Measurements from ENCODE around the gene PLAC1. TPM values are rescaled to one million over a fixed set of nuclear protein-coding genes. Genes with fewer than 3 reads are reported as not detected.

The PLAC1 gene
- polyA plus RNA-seq, 1 donor from 2014 or later: not detected

- Mint-ChIP-seq H3K36me3 (no peaks in the 10 kb centered on the region), H3K4me1 (no peaks in the 10 kb centered on the region), H3K27me3 (peaks cover 3% of the 10 kb centered on the region), H3K27ac (no peak overlapping the region), H3K9me3 (no peaks in the 10 kb centered on the region), H3K4me3 (no peak overlapping the region)
Measured at GRCh38 chrX:134626434-134626833, 31.8 kb downstream of the PLAC1 start.

DNA sequence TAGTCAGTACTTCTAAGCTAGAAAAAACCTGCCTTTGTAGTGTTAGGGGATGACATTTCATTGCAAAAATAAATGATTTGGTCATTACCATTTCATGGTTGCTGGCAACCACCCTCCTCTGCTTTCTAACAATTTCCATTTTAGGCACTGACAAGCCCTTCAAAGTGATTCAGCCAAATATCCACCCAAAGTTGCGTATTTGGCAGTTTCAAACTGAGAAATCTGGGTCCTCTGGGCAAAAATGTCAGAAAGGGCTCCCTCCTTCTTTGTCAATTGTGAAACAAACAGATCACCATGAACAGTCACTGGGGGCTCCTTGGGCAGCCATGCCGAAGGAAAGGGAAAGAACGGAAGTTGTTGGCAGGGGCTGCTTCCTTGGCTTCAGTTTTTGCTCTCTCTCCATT is 33.0 kb downstream of the PLAC1 start:
- H3K4me3 Mint-ChIP-seq: no peak overlapping the region
- H3K27ac Mint-ChIP-seq: no peak overlapping the region
- H3K9me3 Mint-ChIP-seq: no peaks in the 10 kb centered on the region
- H3K4me1 Mint-ChIP-seq: no peaks in the 10 kb centered on the region
- H3K36me3 Mint-ChIP-seq: no peaks in the 10 kb centered on the region
- H3K27me3 Mint-ChIP-seq: peaks cover 3% of the 10 kb centered on the region

DNA sequence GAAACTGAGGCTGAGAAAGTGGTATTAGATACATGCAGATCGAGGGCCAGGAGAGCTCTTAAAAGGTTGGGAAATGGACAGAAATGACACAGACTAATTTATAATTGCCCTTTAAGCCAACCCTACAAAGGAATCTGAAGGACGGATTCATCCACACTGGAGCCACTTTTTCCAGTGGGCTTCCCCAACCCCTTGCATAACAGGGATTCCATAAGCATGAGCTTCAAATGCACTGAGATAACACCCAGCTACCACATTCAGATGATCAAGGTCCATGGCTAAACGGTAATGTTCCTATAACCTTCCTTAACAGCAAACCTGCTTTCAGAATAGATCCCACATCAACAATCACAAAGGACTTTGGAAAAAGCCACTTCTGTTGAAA is 34.2 kb downstream of the PLAC1 start:
- no peaks in the 10 kb centered on the region for H3K36me3 Mint-ChIP-seq
- no peaks in the 10 kb centered on the region for H3K4me1 Mint-ChIP-seq
- H3K27me3 Mint-ChIP-seq: peaks cover 3% of the 10 kb centered on the region

DNA sequence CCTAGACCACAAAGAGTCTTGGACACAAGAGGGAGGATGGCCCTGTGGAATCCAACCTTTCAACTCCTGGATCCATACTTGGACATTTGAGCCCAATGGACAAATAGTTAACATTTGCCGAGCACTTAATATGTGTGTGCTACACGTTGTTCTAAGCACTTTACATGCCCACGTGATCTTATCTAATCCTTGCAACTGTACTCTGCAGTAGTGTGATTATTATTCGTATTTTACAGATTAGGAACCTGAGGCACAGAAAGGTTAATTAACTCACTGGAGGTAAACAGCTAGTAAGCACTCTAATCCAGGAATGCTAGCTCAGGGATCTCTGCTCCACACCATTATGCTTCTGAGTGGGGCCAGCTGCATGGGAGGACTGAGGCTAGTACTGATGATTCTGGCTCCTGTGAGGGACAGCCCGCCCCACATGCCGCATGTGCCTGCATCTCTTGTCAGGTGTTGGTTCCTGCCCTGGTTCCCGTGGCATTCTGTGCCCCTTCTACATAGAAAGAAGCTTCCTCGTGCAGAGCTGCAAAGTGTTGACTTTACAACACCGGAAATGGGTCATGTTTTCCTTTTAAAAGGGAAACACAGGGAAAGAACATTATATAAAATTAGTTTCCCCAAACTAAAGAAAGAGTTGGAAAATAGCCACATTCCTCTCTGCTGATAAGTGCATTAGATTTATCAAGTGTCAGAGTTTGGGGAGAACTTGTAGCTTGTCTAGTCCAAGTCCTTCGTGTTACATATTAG is 34.8 kb downstream of the PLAC1 start:
- H3K4me1 Mint-ChIP-seq: no peaks in the 10 kb centered on the region
- H3K4me3 Mint-ChIP-seq: no peak overlapping the region
- H3K27ac Mint-ChIP-seq: no peak overlapping the region
- no peaks in the 10 kb centered on the region for H3K9me3 Mint-ChIP-seq
- peaks cover 3% of the 10 kb centered on the region for H3K27me3 Mint-ChIP-seq
- no peaks in the 10 kb centered on the region for H3K36me3 Mint-ChIP-seq

More for the DNA sequence above, 34.2 kb downstream of the PLAC1 start:
- H3K4me3 Mint-ChIP-seq: no peak overlapping the region
- H3K27ac Mint-ChIP-seq: no peak overlapping the region
- no peaks in the 10 kb centered on the region for H3K9me3 Mint-ChIP-seq

- Mint-ChIP-seq H3K36me3 (no peaks in the 10 kb centered on the region), H3K4me3 (no peak overlapping the region), H3K4me1 (no peaks in the 10 kb centered on the region), H3K9me3 (no peaks in the 10 kb centered on the region), H3K27me3 (peaks cover 4% of the 10 kb centered on the region), H3K27ac (no peak overlapping the region)
Measured at GRCh38 chrX:134622813-134623185, 35.5 kb downstream of the PLAC1 start.

GRCh38 chrX:134622056-134622812 is 36.0 kb downstream of the PLAC1 start:
- no peak overlapping the region for H3K27ac Mint-ChIP-seq

GRCh38 chrX:134619838-134620237 is 38.4 kb downstream of the PLAC1 start:
- Mint-ChIP-seq H3K27ac (no peak overlapping the region), H3K36me3 (no peaks in the 10 kb centered on the region), H3K4me1 (no peaks in the 10 kb centered on the region), H3K4me3 (no peak overlapping the region), H3K9me3 (no peaks in the 10 kb centered on the region), H3K27me3 (peaks cover 2% of the 10 kb centered on the region)

More at GRCh38 chrX:134622056-134622812, 36.0 kb downstream of the PLAC1 start:
- no peak overlapping the region for H3K4me3 Mint-ChIP-seq
- peaks cover 4% of the 10 kb centered on the region for H3K27me3 Mint-ChIP-seq
- no peaks in the 10 kb centered on the region for H3K36me3 Mint-ChIP-seq
- H3K4me1 Mint-ChIP-seq: no peaks in the 10 kb centered on the region
- H3K9me3 Mint-ChIP-seq: no peaks in the 10 kb centered on the region

- Mint-ChIP-seq H3K4me3 (no peak overlapping the region), H3K36me3 (no peaks in the 10 kb centered on the region), H3K27ac (no peak overlapping the region), H3K4me1 (no peaks in the 10 kb centered on the region), H3K27me3 (peaks cover 1% of the 10 kb centered on the region), H3K9me3 (no peaks in the 10 kb centered on the region)
Measured at GRCh38 chrX:134613396-134613795, 44.9 kb downstream of the PLAC1 start.

- Mint-ChIP-seq H3K27ac (no peak overlapping the region), H3K4me1 (no peaks in the 10 kb centered on the region), H3K4me3 (no peak overlapping the region), H3K27me3 (peaks cover 3% of the 10 kb centered on the region), H3K36me3 (no peaks in the 10 kb centered on the region), H3K9me3 (peaks cover 0 to 4% (median 0%) of the 10 kb centered on the region in 3 donors)
Measured at GRCh38 chrX:134608153-134608552, 50.1 kb downstream of the PLAC1 start.

DNA sequence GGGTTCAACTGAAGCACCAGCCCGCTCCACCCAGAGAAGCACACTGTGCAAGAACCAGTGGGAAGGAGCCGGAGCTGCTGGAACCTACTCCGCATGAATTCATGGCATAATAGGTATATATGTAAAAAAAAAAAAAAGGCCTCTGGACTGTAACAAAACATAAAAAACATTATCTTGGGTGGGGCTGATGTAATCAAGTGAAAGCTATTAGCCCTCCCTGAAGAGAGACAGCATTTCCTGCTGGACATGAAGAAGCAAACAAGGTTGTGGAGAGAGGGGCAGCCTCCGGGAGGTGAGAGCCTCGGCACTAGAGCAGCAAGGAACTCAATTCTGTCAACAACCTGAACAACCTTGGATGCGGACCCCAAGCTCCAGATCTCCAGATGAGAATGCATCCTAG is 50.7 kb downstream of the PLAC1 start:
- Mint-ChIP-seq H3K9me3 (peaks cover 0 to 4% (median 0%) of the 10 kb centered on the region in 3 donors), H3K36me3 (no peaks in the 10 kb centered on the region)

DNA sequence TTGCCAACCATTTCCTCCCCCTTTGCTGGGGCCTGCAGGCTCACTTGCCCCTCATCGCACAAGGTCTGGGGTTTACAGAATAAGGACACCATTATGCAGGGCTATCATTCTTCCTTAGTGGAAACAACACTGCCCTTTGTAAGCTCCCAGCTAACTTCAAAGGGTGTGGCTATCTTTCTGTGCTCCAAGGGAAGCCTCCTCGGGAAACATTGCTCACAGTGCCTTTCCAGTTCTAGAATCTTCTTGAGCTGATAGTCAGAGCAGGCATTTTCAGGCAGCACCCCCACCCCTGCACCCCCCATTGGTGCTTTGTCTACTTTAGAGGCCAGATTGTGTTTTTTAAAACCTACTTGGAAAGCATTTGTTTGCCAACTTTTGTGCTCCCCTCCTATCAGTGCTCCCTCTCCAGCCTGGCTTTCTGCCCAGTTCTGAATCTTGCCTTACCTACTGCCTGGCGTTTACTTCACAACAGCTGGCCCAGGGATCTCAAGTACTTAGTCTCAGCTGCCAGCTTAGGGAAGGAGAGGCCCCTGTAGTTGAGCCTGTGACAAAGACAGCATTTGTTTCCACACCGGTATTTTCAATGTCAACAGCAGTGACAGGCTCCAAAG is 53.5 kb downstream of the PLAC1 start:
- Mint-ChIP-seq H3K27ac (no peak overlapping the region), H3K4me1 (no peaks in the 10 kb centered on the region), H3K9me3 (peaks cover 0 to 4% (median 0%) of the 10 kb centered on the region in 3 donors), H3K4me3 (peak overlapping the region in 1 of 4 donors; percentile 10), H3K27me3 (peaks cover 5% of the 10 kb centered on the region), H3K36me3 (no peaks in the 10 kb centered on the region)

More for the DNA sequence above, 50.7 kb downstream of the PLAC1 start:
- Mint-ChIP-seq H3K27ac (no peak overlapping the region), H3K4me1 (no peaks in the 10 kb centered on the region), H3K27me3 (peaks cover 3% of the 10 kb centered on the region), H3K4me3 (no peak overlapping the region)

GRCh38 chrX:134603806-134604700 is 54.2 kb downstream of the PLAC1 start:
- Mint-ChIP-seq H3K27ac (no peak overlapping the region), H3K4me3 (peak overlapping the region in 1 of 4 donors; percentile 58), H3K27me3 (peaks cover 9% of the 10 kb centered on the region), H3K9me3 (peaks cover 0 to 4% (median 0%) of the 10 kb centered on the region in 3 donors), H3K4me1 (no peaks in the 10 kb centered on the region), H3K36me3 (no peaks in the 10 kb centered on the region)

DNA sequence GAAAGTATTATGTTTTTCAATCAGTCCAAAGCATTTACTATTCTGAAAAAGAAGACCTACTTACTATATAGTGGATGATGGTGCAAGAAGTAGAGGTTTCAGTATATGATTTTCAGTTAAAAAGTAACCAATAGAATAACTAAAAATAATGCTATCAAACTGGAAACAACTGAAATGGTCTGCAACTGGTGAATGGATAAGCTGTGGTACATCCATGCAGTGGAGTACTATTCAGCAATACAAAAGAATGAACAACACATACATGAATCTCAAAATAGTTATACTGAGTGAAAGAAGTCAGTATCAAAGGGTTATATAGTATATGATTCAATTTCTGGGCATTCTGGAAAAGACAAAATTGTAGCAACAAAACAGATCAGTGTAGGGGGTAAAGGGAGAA is 55.9 kb downstream of the PLAC1 start:
- Mint-ChIP-seq H3K27ac (no peak overlapping the region), H3K27me3 (peaks cover 9% of the 10 kb centered on the region), H3K36me3 (no peaks in the 10 kb centered on the region), H3K4me1 (no peaks in the 10 kb centered on the region), H3K4me3 (no peak overlapping the region), H3K9me3 (no peaks in the 10 kb centered on the region)

- no peaks in the 10 kb centered on the region for H3K4me1 Mint-ChIP-seq
- no peaks in the 10 kb centered on the region for H3K9me3 Mint-ChIP-seq
- no peak overlapping the region for H3K27ac Mint-ChIP-seq
- no peaks in the 10 kb centered on the region for H3K36me3 Mint-ChIP-seq
- H3K4me3 Mint-ChIP-seq: no peak overlapping the region
- H3K27me3 Mint-ChIP-seq: peaks cover 14% of the 10 kb centered on the region
Measured at GRCh38 chrX:134601240-134601765, 57.0 kb downstream of the PLAC1 start.

Data from IgD-negative memory B cell (primary cell).